Chondrocyte (in vitro differentiated cells): Measurements from ENCODE around the gene B4GALT5. TPM values are rescaled to one million over a fixed set of nuclear protein-coding genes. Genes with fewer than 3 reads are reported as not detected.

Source experiments
- DNase-seq: peaks from one replicate; pipeline ENCODE4 v3.0.0; 2021; ENCODE audit warnings: mixed read lengths, low spot score
- H3K27ac Mint-ChIP-seq: one replicate; pipeline ENCODE4 v1.8.0; 2021; ENCODE audit warnings: mild to moderate bottlenecking, moderate library complexity, mixed read lengths; ENCODE audit not compliant: unreplicated experiment
- H3K27me3 Mint-ChIP-seq: 2 replicates; pipeline ENCODE4 v1.8.0; 2021; ENCODE audit warnings: low read depth, mixed read lengths
- H3K36me3 Mint-ChIP-seq: 2 replicates; pipeline ENCODE4 v1.8.0; 2021; ENCODE audit warnings: low read depth, mixed read lengths
- H3K4me1 Mint-ChIP-seq: 2 replicates; pipeline ENCODE4 v1.8.0; 2021; ENCODE audit warnings: low read depth, mild to moderate bottlenecking, mixed read lengths
- H3K4me3 Mint-ChIP-seq: one replicate; pipeline ENCODE4 v1.8.0; 2021; ENCODE audit warnings: mild to moderate bottlenecking, moderate library complexity, mixed read lengths; ENCODE audit not compliant: unreplicated experiment
- H3K9me3 Mint-ChIP-seq: 2 replicates; pipeline ENCODE4 v1.8.0; 2021; ENCODE audit warnings: low read depth, mixed read lengths
- total RNA-seq: library from RNA; stranded (reverse); gene quantifications from 3 replicates; pipeline ENCODE4 v1.2.1, GENCODE V29; 2021
- TF ChIP-seq, protein P1 (sequence below): fragments of 200-600 bp; sonication (generic); IDR thresholded peaks from 2 replicates; pipeline ENCODE4 v1.5.0; 2021; ENCODE audit warnings: antibody characterized with exemption, mild to moderate bottlenecking, moderate library complexity

Gene B4GALT5
- total RNA-seq, 1 donor from 2014 or later = 56.1 TPM

- H3K9me3 Mint-ChIP-seq = no peaks in the 10 kb centered on the region
- no peak for DNase-seq
- H3K36me3 Mint-ChIP-seq = no peaks in the 10 kb centered on the region
- TF ChIP-seq, protein P1, sequence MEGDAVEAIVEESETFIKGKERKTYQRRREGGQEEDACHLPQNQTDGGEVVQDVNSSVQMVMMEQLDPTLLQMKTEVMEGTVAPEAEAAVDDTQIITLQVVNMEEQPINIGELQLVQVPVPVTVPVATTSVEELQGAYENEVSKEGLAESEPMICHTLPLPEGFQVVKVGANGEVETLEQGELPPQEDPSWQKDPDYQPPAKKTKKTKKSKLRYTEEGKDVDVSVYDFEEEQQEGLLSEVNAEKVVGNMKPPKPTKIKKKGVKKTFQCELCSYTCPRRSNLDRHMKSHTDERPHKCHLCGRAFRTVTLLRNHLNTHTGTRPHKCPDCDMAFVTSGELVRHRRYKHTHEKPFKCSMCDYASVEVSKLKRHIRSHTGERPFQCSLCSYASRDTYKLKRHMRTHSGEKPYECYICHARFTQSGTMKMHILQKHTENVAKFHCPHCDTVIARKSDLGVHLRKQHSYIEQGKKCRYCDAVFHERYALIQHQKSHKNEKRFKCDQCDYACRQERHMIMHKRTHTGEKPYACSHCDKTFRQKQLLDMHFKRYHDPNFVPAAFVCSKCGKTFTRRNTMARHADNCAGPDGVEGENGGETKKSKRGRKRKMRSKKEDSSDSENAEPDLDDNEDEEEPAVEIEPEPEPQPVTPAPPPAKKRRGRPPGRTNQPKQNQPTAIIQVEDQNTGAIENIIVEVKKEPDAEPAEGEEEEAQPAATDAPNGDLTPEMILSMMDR = no peak
- H3K27ac Mint-ChIP-seq = peak overlapping the region; percentile 27
- peaks cover 49% of the 10 kb centered on the region for H3K4me1 Mint-ChIP-seq
- no peak overlapping the region for H3K4me3 Mint-ChIP-seq
- no peaks in the 10 kb centered on the region for H3K27me3 Mint-ChIP-seq
These were observed 48.9 kb downstream of the B4GALT5 start for GRCh38 chr20:49664612-49665313.

DNA sequence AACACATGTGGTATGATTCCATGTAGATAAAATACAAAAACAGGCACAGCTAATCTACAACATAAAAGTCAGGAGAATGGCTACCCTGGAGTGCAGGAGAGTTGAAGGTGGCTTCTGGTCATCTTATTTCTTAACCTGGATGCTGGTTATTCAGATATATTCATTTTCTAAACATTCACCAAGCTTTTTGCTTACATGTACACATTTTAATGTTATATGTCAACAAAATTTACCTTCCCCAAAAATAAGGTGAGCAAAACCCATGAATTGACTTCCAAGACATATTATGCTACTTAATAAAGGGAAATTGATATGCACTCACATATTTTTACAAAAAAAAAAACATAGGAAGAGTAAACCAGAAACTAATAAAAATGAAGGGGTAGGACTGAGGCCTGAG lies 50.6 kb downstream of the B4GALT5 start:
- Mint-ChIP-seq H3K36me3 (no peaks in the 10 kb centered on the region), H3K4me3 (no peak overlapping the region), H3K9me3 (no peaks in the 10 kb centered on the region), H3K27me3 (no peaks in the 10 kb centered on the region), H3K27ac (no peak overlapping the region), H3K4me1 (peaks cover 32% of the 10 kb centered on the region)
- DNase-seq = no peak
- TF ChIP-seq, protein P1 = no peak

DNA sequence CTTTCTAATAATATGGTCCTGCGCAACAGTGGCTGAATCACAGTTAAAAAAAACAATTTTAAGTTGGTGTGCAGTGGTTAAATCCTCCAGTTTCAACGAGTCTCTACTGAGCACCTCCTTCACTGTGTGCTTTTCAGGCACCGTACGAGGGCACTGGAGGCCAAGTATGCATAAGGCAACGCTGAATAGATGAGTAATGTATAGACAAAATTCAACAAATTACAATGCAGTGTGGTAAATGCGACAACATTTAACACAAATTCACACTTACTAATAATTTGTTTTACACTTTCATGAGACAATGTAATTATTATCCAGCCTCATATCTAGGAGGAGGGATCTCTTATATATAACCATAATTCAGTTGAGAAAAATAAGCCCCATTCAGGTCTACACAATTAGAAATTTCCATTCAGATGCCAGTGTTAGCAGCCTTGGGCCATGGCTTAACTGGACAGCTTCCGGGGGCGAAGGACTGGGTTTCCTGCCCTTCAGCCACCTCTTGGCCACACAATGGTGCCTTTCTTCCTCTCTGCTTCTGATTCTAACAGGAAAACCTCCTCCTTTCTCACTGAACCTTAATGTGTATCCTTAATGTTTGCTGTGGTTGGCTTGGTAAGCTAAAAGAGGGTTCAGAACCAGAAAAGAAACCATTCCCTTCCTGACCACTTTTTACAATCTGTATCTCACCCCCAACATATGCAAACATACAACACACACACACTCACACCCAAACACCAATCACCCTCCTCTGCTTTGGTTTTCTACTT lies 51.9 kb downstream of the B4GALT5 start:
- H3K4me3 Mint-ChIP-seq = no peak overlapping the region
- H3K27me3 Mint-ChIP-seq = no peaks in the 10 kb centered on the region
- H3K27ac Mint-ChIP-seq = no peak overlapping the region
- H3K9me3 Mint-ChIP-seq = no peaks in the 10 kb centered on the region
- no peaks in the 10 kb centered on the region for H3K36me3 Mint-ChIP-seq
- DNase-seq = no peak
- H3K4me1 Mint-ChIP-seq = peaks cover 29% of the 10 kb centered on the region
- TF ChIP-seq, protein P1 = no peak

- H3K4me1 Mint-ChIP-seq = peaks cover 29% of the 10 kb centered on the region
- H3K27ac Mint-ChIP-seq = no peak overlapping the region
- no peak overlapping the region for H3K4me3 Mint-ChIP-seq
- peaks cover 5% of the 10 kb centered on the region for H3K36me3 Mint-ChIP-seq
- no peak for DNase-seq
- no peaks in the 10 kb centered on the region for H3K27me3 Mint-ChIP-seq
- TF ChIP-seq, protein P1 = no peak
- H3K9me3 Mint-ChIP-seq = peaks cover 4% of the 10 kb centered on the region
These were observed 52.8 kb downstream of the B4GALT5 start for GRCh38 chr20:49660912-49661311.

GRCh38 chr20:49659056-49659455 lies 54.6 kb downstream of the B4GALT5 start:
- TF ChIP-seq, protein P1 = no peak
- Mint-ChIP-seq H3K36me3 (peaks cover 15% of the 10 kb centered on the region), H3K9me3 (peaks cover 4% of the 10 kb centered on the region), H3K4me1 (peaks cover 21% of the 10 kb centered on the region), H3K4me3 (no peak overlapping the region), H3K27me3 (no peaks in the 10 kb centered on the region), H3K27ac (no peak overlapping the region)
- no peak for DNase-seq
